Epidermal melanocyte (primary cell): Measurements from ENCODE around the gene RAB23.

Experiments
- DNase-seq: peaks from one replicate; pipeline ENCODE4 v3.0.0; 2011; ENCODE audit warnings: low spot score; ENCODE audit not compliant: insufficient read length

The RAB23 gene

DNA sequence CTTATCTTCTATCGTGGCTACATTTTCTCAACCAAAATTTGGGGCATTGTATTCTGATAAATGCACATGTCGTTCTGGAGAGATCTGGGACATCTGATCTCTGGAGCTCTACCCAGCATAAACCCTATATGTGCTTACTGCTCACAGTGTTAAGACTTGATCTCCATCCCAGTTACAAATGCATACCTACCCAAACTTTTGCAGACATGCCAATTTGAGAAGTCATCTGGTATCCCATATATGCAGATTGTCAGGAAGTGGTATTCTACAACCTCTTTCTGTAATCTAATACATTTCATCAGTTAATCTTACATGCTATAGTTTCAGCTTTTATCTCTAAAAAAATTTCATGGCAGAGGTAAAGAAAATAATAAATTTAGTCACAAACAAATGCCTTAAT is 38.8 kb downstream of the RAB23 start:
- no peak for DNase-seq

- no peak for DNase-seq
Observed at GRCh38 chr6:57182017-57182432, 40.1 kb downstream of the RAB23 start.

- no peak for DNase-seq
Observed at GRCh38 chr6:57180596-57180995, 41.5 kb downstream of the RAB23 start.

GRCh38 chr6:57177545-57178265 is 44.4 kb downstream of the RAB23 start:
- no peak for DNase-seq

GRCh38 chr6:57174511-57174907 is 47.6 kb downstream of the RAB23 start:
- DNase-seq = no peak

GRCh38 chr6:57173886-57174510 is 48.1 kb downstream of the RAB23 start:
- peak; percentile 27 for DNase-seq

DNA sequence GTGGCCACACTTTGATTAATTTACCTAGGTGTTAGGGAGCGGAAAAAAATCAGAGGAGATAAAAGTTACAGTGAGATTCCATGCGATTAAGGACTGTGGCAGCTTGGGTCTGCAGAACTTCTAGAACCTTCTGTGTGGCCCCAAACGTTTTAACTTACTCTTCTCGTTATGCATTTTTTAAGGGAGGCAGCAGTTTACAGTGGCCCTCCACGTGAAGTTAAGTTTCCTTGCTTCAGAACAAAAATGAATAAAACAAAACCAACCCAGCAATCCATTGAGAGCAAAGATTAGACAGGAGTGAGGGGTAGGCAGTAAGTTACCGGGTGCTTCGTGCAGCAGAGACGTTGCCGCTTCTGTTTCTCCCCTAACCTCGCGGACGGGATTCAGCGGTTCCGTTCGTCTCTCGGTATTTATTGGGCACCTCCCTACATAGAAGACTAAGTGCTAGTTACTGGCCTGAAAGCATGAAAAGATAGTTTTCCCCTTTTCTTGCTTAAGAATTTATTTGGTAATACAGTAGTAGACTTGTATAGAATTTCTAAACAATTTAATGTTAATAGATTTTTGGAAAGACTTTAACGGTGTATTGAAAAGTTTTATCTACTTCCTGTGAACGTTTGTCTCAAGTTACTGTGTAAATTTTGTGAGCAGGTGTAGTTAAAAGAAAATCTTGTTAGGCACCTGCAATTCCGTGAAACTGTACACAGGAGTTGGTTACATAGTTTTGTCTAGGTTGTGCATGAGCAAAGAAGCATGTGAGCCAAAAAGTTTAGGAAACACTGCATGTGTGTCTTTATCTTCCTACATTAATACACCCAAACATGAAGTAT is 48.8 kb downstream of the RAB23 start:
- DNase-seq = no peak

DNA sequence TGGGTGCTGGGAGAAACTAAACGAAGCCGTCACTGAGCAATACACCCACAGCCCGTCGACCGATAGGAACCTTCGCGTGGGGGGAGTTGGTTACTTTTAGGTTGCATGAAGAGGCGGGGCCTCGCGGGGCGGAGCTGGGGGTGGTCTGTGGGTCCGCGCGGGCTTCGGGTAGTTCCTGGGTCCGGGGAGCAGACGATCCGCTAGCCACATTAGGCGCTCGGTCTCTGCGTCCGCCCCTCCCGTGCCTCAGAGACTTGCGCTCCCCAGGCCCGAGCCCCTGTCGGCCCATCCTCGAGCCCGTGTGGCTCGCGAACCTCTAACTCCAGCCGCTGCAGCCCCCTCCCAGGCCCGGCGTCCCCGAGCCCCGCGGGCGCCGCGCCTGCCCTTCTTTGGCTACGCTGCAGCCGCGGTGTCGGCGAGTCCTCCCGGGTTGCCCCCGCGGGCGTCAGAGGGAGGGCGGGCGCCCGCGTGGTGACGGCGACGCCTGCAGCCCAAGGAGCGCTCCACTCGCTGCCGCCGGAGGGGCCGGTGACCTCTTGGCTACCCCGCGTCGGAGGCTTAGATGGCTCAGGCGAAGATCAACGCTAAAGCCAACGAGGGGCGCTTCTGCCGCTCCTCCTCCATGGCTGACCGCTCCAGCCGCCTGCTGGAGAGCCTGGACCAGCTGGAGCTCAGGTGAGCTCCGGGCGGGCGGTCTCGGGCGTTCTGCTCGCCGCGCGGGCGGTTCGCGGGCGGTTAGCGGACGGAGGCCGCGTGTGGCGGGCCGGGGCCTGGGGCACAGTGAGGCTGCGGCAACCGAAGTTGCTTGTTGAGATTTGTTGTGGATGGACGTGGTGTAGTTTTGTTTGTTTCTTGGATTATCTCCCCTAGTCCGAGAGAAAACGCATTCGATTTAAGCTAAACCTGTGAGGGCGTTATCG is 49.7 kb downstream of the RAB23 start, which contains the start of gene BAG2:
Gene BAG2, plus strand, starts transcription at position 191 of the 920 bp plus-strand sequence. Its CDS starts 372 bp downstream, at position 563.
- peak; percentile 57 for DNase-seq

DNA sequence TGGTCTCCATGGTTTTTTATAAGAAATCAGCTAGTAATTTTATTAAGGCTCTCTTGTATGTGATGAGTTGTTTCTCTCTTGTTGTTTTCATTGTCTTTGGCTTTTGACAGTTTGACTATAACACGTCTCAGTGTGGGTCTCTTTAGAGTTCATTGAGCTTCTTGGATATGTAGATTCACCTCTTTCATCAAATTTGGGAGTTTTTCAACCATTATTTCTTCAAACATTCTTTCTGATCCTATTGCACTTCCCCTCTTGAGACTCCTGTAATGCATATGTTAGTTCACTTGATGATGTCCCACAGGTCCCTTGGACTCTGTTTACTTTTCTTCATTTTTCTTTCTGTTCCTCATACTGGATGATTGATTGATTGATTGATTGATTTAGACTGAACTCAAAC is 57.0 kb downstream of the RAB23 start:
- DNase-seq = no peak

- DNase-seq = no peak
Observed at GRCh38 chr6:57163956-57164355, 58.2 kb downstream of the RAB23 start.

GRCh38 chr6:57162516-57162915 is 59.6 kb downstream of the RAB23 start:
- no peak for DNase-seq

GRCh38 chr6:57162028-57162427 is 60.1 kb downstream of the RAB23 start:
- DNase-seq = no peak

- no peak for DNase-seq
Observed at GRCh38 chr6:57159127-57159526, 63.0 kb downstream of the RAB23 start.

GRCh38 chr6:57158658-57159057 is 63.4 kb downstream of the RAB23 start:
- no peak for DNase-seq

DNA sequence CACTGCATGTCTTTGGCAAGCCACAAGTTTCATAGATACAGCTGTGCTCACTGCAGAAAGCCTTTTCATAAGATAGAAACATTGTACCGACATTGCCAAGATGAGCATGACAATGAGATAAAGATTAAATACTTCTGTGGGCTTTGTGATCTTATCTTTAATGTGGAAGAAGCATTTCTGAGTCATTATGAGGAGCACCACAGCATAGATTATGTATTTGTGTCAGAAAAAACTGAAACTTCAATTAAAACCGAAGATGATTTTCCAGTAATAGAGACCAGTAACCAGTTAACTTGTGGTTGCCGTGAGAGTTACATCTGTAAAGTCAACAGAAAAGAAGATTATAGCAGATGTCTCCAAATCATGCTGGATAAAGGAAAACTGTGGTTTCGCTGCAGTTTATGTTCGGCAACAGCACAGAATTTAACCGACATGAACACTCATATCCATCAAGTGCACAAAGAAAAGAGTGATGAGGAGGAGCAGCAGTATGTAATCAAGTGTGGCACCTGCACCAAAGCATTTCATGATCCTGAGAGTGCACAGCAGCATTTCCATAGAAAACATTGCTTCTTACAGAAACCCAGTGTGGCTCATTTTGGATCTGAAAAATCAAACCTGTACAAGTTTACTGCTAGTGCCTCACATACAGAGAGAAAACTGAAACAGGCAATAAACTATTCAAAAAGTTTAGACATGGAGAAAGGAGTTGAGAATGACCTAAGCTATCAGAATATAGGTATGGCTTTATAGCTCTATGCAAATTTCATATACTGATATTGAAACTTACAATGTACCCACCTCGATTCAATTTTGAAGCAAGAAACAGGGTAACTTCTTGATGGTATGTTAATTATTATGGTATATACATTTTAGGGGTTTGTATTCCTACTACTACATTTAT is 73.9 kb downstream of the RAB23 start:
- DNase-seq = no peak

- no peak for DNase-seq
Observed at GRCh38 chr6:57147401-57147800, 74.7 kb downstream of the RAB23 start.

GRCh38 chr6:57143690-57144089 is 78.4 kb downstream of the RAB23 start:
- DNase-seq = no peak

DNA sequence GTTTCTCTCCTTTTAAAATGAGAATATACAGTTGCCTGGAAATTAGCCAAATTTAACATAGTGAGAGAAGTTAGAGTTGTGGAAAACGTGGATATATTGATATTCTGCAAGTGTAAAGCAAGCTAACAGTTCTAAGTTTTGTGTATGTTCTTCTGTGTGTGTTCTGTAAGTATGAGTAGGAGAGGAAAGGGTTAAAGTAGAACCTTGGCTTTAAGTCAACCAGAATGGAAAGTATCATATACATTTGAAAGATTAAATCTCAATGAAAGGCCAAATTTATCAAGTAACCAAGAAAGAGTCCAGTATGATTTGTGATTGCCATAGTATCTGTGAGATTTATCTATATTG is 80.0 kb downstream of the RAB23 start:
- DNase-seq = no peak

GRCh38 chr6:57141451-57142177 is 80.5 kb downstream of the RAB23 start:
- DNase-seq = no peak
